Measurements from ENCODE around the gene VAMP1. TPM values are rescaled to one million over a fixed set of nuclear protein-coding genes. Genes with fewer than 3 reads are reported as not detected.

The VAMP1 gene
- total RNA-seq, 4 donors from 2014 or later: 2.6 to 23.1 (median 17.7) TPM

GRCh38 chr12:6459004-6459337 is 11.5 kb downstream of the VAMP1 start:
- Histone ChIP-seq H3K27me3 (no peaks in the 10 kb centered on the region), H3K27ac (no peak overlapping the region), H3K9me3 (no peaks in the 10 kb centered on the region), H3K4me1 (peaks cover 0 to 22% (median 4%) of the 10 kb centered on the region in 4 donors), H3K36me3 (peaks cover 0 to 48% (median 23%) of the 10 kb centered on the region in 4 donors), H3K4me3 (no peak overlapping the region)
- in situ Hi-C loops (cut with MboI; ENCODE audit: low pct_ligation_motif_present in 1 of 4, low pct_unique_long_range_greater_than_20kb in 1 of 4, low sequenced_read_pairs in 3 of 4) (loop anchor here in 3 of 4 donors (10.0 to 25.0 kb wide), 2 partner anchors 122 to 124 kb away; partner anchors contain the start of gene TNFRSF1A (in 2 of the 3)), intact Hi-C loops (cut with DNase I; ENCODE audit: low total_unique reads) (no loop called here)
- no peak for TF ChIP-seq POLR2AphosphoS5 (IDR thresholded peaks at IDR 0.05)
- TF ChIP-seq EP300 (IDR thresholded peaks at IDR 0.05; ENCODE audit: low read depth): no peak
- TF ChIP-seq CTCF (IDR thresholded peaks at IDR 0.05): no peak
- TF ChIP-seq POLR2A (IDR thresholded peaks at IDR 0.05): no peak
- no peak for DNase-seq
- WGBS, 2 donors (ENCODE audit: low coverage in 1 of 2): 98 to 100% methylated on average over 2 of the region's 2 CpGs

GRCh38 chr12:6458281-6459003 is 12.0 kb downstream of the VAMP1 start:
- no peak for DNase-seq
- in situ Hi-C loops (cut with MboI; ENCODE audit: low pct_ligation_motif_present in 1 of 4, low pct_unique_long_range_greater_than_20kb in 1 of 4, low sequenced_read_pairs in 3 of 4): loop anchor here in 3 of 4 donors (10.0 to 25.0 kb wide), 2 partner anchors 121 to 124 kb away; partner anchors contain the start of gene TNFRSF1A (in 2 of the 3)
- no peak overlapping the region for H3K27ac ChIP-seq

DNA sequence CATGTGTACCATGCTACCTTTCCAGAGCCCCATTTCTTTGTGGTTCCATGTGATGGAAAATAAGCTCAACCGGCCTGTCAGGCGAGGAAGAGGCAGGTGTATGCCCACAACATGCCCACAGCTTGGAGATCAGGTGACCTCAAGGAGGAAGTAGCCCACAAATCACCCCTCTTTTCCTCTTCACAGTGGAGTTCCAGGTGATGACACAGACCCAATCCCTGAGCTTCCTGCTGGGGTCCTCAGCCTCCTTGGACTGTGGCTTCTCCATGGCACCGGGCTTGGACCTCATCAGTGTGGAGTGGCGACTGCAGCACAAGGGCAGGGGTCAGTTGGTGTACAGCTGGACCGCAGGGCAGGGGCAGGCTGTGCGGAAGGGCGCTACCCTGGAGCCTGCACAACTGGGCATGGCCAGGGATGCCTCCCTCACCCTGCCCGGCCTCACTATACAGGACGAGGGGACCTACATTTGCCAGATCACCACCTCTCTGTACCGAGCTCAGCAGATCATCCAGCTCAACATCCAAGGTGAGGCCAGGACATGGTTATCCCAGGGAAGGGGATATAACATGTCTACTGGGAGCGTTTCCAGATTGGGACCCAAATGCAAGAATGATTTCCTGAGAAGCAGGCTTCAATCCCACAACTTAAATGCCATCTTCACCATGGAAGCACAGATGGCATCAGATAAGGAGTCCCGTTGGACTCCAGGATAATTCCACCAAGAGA is 13.1 kb downstream of the VAMP1 start:
- no peak overlapping the region for H3K27ac ChIP-seq
- intact Hi-C loops (cut with DNase I; ENCODE audit: low total_unique reads) (no loop called here), in situ Hi-C loops (cut with MboI; ENCODE audit: low pct_ligation_motif_present in 1 of 4, low pct_unique_long_range_greater_than_20kb in 1 of 4, low sequenced_read_pairs in 3 of 4) (loop anchor here in 3 of 4 donors (10.0 to 25.0 kb wide), 2 partner anchors 120 to 123 kb away; partner anchors contain the start of gene TNFRSF1A (in 2 of the 3))
- 85% methylated on average over 9 of the region's 12 CpGs; no CpG with 5 or more reads in 1 of the 2 donors for WGBS, 2 donors (ENCODE audit: low coverage in 1 of 2)
- no peaks in the 10 kb centered on the region for H3K9me3 ChIP-seq
- no peaks in the 10 kb centered on the region for H3K27me3 ChIP-seq
- TF ChIP-seq POLR2A (IDR thresholded peaks at IDR 0.05) (no peak), POLR2AphosphoS5 (IDR thresholded peaks at IDR 0.05) (no peak), CTCF (IDR thresholded peaks at IDR 0.05) (no peak), EP300 (IDR thresholded peaks at IDR 0.05; ENCODE audit: low read depth) (no peak)
- H3K36me3 ChIP-seq: peaks cover 0 to 47% (median 16%) of the 10 kb centered on the region in 4 donors
- H3K4me3 ChIP-seq: no peak overlapping the region
- H3K4me1 ChIP-seq: peaks cover 7 to 24% (median 14%) of the 10 kb centered on the region in 4 donors
- no peak for DNase-seq

More at GRCh38 chr12:6458281-6459003, 12.0 kb downstream of the VAMP1 start:
- WGBS, 2 donors (ENCODE audit: low coverage in 1 of 2): 80 to 93% methylated on average over 6 to 14 of the region's 14 CpGs
- no peaks in the 10 kb centered on the region for H3K9me3 ChIP-seq
- H3K4me1 ChIP-seq: peaks cover 2 to 19% (median 6%) of the 10 kb centered on the region in 4 donors
- H3K4me3 ChIP-seq: no peak overlapping the region
- intact Hi-C loops (cut with DNase I; ENCODE audit: low total_unique reads): no loop called here
- TF ChIP-seq POLR2A (IDR thresholded peaks at IDR 0.05): no peak
- no peak for TF ChIP-seq POLR2AphosphoS5 (IDR thresholded peaks at IDR 0.05)
- TF ChIP-seq EP300 (IDR thresholded peaks at IDR 0.05; ENCODE audit: low read depth): no peak
- TF ChIP-seq CTCF (IDR thresholded peaks at IDR 0.05): no peak
- H3K27me3 ChIP-seq: no peaks in the 10 kb centered on the region
- peaks cover 0 to 47% (median 21%) of the 10 kb centered on the region in 4 donors for H3K36me3 ChIP-seq

All from transverse colon (tissue), 4 donors.